ENCODE results near the gene FKTN.

GRCh38 chr9:105676351-105676923 lies 118.5 kb downstream of the FKTN start:
- no peak for TF ChIP-seq POLR2A (IDR thresholded peaks at IDR 0.05)
- TF ChIP-seq CTCF (IDR thresholded peaks at IDR 0.05), result no peak

Data from body of pancreas (tissue), 4 donors.